HepG2 (cell line): Measurements from ENCODE around the gene CD72. TPM values are rescaled to one million over a fixed set of nuclear protein-coding genes. Genes with fewer than 3 reads are reported as not detected.

Experiments used
- CBX2 ChIP-seq, 2 experiments: fragments of 200-600 bp in 1 of 2; sonication (generic); formaldehyde crosslinking in 1 of 2; IDR thresholded peaks; 2 replicates each; pipeline versions ENCODE4 v1.7.0 to v1.8.1; 2018 to 2022; ENCODE audit warnings: low read depth in 2 of 2, low read length in 1 of 2, mild to moderate bottlenecking in 1 of 2, missing genetic modification reagents in 1 of 2
- IRF2 ChIP-seq: IDR thresholded peaks from 2 replicates; pipeline ENCODE4 v1.6.1; 2018; ENCODE audit warnings: missing genetic modification reagents, missing compliant biosample characterization
- MYC ChIP-seq: sonication (generic); formaldehyde crosslinking; IDR thresholded peaks from 2 replicates; pipeline ENCODE4 v1.9.0; 2021; ENCODE audit warnings: missing genetic modification reagents, borderline replicate concordance
- SIX1 ChIP-seq: sonication (generic); formaldehyde crosslinking; IDR thresholded peaks from 2 replicates; pipeline ENCODE4 v1.4.0; 2020; ENCODE audit warnings: missing genetic modification reagents, borderline replicate concordance
- SRSF1 ChIP-seq: fragments of 200-400 bp; formaldehyde crosslinking; optimal IDR thresholded peaks from 2 replicates; pipeline ENCODE3; 2017; ENCODE audit warnings: mild to moderate bottlenecking, low read depth, low read length, moderate library complexity
- ZFX ChIP-seq: sonication (generic); formaldehyde crosslinking; IDR thresholded peaks from 2 replicates; pipeline ENCODE4 v1.4.0; 2020; ENCODE audit warnings: mild to moderate bottlenecking, low read depth, missing genetic modification reagents, moderate library complexity
- ZNF138 ChIP-seq: sonication (generic); formaldehyde crosslinking; IDR thresholded peaks from 2 replicates; pipeline ENCODE4 v1.5.0; 2020; ENCODE audit warnings: mild to moderate bottlenecking, low read depth, missing genetic modification reagents
- ZNF558 ChIP-seq: sonication (generic); formaldehyde crosslinking; IDR thresholded peaks from 2 replicates; pipeline ENCODE4 v1.9.0; 2022; ENCODE audit warnings: mild to moderate bottlenecking, missing genetic modification reagents, borderline replicate concordance
- ZNF572 ChIP-seq: sonication (generic); formaldehyde crosslinking; IDR thresholded peaks from 2 replicates; pipeline ENCODE4 v1.5.1; 2020; ENCODE audit warnings: mild to moderate bottlenecking, missing genetic modification reagents
- ZNF776 ChIP-seq: sonication (generic); formaldehyde crosslinking; IDR thresholded peaks from 2 replicates; pipeline ENCODE4 v1.4.0; 2020; ENCODE audit warnings: mild to moderate bottlenecking, missing genetic modification reagents
- ZSCAN30 ChIP-seq: sonication (generic); formaldehyde crosslinking; IDR thresholded peaks from 2 replicates; pipeline ENCODE4 v1.5.0; 2020; ENCODE audit warnings: mild to moderate bottlenecking, missing genetic modification reagents
- polyA plus RNA-seq, 8 experiments: library from polyadenylated mRNA; depleted of rRNA in 3 of 8; stranded (reverse) in 7 of 8; unstranded in 1 of 8; fragments of >200 nt; fragmentation: Illumina TruSeq in 4 of 8; extraction: Trizol in 4 of 8; gene quantifications; 2 replicates each; pipeline versions ENCODE4 v1.2.1 to v1.2.3, GENCODE V29; 2011 to 2016; ENCODE audit warnings: low read depth in 4 of 8, missing spikeins in 1 of 8, mixed read lengths in 1 of 8; ENCODE audit not compliant: insufficient read depth in 1 of 8
- total RNA-seq, 5 experiments: library from RNA; depleted of rRNA; stranded (reverse); fragments of >200 nt; fragmentation: Illumina TruSeq; extraction: Trizol; gene quantifications; 2 replicates each; pipeline ENCODE4 v1.2.3, GENCODE V29; 2016; ENCODE audit warnings: low read depth in 1 of 5
- TF ChIP-seq, protein P1 (sequence below): sonication (generic); formaldehyde crosslinking; IDR thresholded peaks from 2 replicates; pipeline ENCODE4 v1.5.1; 2020; ENCODE audit warnings: mild to moderate bottlenecking, missing genetic modification reagents, moderate library complexity
- TF ChIP-seq, protein P2 (sequence below): IDR thresholded peaks from 2 replicates; pipeline ENCODE4 v1.6.1; 2016; ENCODE audit warnings: missing compliant biosample characterization, missing genetic modification reagents, borderline replicate concordance
- TF ChIP-seq, protein P3 (sequence below): sonication (generic); formaldehyde crosslinking; IDR thresholded peaks from 2 replicates; pipeline ENCODE4 v1.5.1; 2020; ENCODE audit warnings: mild to moderate bottlenecking, missing genetic modification reagents, borderline replicate concordance
- TF ChIP-seq, protein P4 (sequence below): IDR thresholded peaks from 2 replicates; pipeline ENCODE4 v1.6.1; 2016

Gene CD72
- total and polyA plus RNA-seq, 2 of the 13 experiments (the other 11 are each of a cell fraction or from before 2014, with no cell fraction given): 0.18 to 1.1 TPM

DNA sequence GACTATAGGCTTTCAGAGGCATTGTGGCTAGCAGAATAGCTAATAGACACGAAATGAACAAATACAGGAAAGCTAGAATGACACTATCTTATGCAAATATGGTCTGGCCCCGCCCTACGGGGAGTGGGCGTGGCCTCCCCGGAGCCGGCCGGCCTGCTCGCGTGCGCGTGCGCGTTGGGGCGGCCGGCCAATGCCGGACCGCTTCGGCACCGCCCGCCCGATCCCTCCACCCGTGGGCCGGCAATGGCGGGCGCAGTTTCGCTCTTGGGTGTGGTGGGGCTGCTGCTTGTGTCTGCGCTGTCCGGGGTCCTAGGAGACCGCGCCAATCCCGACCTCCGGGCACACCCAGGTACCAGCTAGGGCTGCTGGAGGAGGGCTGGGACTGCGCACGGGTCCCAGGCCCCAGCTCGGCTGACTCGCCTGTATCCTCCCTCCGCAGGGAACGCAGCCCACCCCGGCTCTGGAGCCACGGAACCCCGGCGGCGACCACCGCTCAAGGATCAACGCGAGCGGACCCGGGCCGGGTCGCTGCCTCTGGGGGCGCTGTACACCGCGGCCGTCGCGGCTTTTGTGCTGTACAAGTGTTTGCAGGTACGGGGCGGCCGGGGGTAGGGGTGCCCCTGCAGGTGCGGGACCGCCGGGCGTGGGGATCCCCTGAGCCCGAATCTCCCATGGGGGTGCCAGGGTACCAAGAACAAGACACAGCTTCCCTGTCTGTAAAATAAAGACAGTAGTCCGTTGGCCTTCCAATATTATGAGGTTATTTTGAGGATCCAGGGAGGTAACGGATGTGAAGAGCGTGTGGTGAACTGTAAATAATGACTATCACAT lies 40.1 kb upstream of the CD72 start, which contains the start of gene CCDC107 (continued):
- TF ChIP-seq, protein P1, sequence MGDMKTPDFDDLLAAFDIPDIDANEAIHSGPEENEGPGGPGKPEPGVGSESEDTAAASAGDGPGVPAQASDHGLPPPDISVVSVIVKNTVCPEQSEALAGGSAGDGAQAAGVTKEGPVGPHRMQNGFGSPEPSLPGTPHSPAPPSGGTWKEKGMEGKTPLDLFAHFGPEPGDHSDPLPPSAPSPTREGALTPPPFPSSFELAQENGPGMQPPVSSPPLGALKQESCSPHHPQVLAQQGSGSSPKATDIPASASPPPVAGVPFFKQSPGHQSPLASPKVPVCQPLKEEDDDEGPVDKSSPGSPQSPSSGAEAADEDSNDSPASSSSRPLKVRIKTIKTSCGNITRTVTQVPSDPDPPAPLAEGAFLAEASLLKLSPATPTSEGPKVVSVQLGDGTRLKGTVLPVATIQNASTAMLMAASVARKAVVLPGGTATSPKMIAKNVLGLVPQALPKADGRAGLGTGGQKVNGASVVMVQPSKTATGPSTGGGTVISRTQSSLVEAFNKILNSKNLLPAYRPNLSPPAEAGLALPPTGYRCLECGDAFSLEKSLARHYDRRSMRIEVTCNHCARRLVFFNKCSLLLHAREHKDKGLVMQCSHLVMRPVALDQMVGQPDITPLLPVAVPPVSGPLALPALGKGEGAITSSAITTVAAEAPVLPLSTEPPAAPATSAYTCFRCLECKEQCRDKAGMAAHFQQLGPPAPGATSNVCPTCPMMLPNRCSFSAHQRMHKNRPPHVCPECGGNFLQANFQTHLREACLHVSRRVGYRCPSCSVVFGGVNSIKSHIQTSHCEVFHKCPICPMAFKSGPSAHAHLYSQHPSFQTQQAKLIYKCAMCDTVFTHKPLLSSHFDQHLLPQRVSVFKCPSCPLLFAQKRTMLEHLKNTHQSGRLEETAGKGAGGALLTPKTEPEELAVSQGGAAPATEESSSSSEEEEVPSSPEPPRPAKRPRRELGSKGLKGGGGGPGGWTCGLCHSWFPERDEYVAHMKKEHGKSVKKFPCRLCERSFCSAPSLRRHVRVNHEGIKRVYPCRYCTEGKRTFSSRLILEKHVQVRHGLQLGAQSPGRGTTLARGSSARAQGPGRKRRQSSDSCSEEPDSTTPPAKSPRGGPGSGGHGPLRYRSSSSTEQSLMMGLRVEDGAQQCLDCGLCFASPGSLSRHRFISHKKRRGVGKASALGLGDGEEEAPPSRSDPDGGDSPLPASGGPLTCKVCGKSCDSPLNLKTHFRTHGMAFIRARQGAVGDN (CRISPR knock-in tag): peak; percentile 8; the same call in 1 of the 2 replicates
- TF ChIP-seq IRF2 (CRISPR knock-in tag): 0 out of 2 replicates have a peak, but pooled peaks have one; percentile 17
- TF ChIP-seq ZSCAN30 (CRISPR knock-in tag): peak; percentile 99
- peak; percentile 56 for TF ChIP-seq MYC (CRISPR knock-in tag)
- 0 out of 2 replicates have a peak, but pooled peaks have one; percentile 24 for TF ChIP-seq ZNF138 (CRISPR knock-in tag)
- TF ChIP-seq, protein P2, sequence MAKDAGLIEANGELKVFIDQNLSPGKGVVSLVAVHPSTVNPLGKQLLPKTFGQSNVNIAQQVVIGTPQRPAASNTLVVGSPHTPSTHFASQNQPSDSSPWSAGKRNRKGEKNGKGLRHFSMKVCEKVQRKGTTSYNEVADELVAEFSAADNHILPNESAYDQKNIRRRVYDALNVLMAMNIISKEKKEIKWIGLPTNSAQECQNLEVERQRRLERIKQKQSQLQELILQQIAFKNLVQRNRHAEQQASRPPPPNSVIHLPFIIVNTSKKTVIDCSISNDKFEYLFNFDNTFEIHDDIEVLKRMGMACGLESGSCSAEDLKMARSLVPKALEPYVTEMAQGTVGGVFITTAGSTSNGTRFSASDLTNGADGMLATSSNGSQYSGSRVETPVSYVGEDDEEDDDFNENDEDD (CRISPR knock-in tag): peak; percentile 31; the same call in 1 of the 2 replicates
- peak; percentile 62 for TF ChIP-seq SRSF1
- TF ChIP-seq ZFX: peak; percentile 73; the same call in 1 of the 2 replicates
- no peak for TF ChIP-seq ZNF572 (CRISPR knock-in tag)
- TF ChIP-seq ZNF558 (CRISPR knock-in tag): peak; percentile 42; the same call in 1 of the 2 replicates
- TF ChIP-seq ZNF776 (CRISPR knock-in tag): peak; percentile 94
- TF ChIP-seq SIX1 (CRISPR knock-in tag): no peak
- no peak for TF ChIP-seq CBX2 (IDR thresholded peaks at IDR 0.05; ENCODE audit: low read depth, low read length)
- no peak for TF ChIP-seq CBX2 (CRISPR knock-in tag; IDR thresholded peaks at IDR 0.05; ENCODE audit: low read depth)
- TF ChIP-seq, protein P3, sequence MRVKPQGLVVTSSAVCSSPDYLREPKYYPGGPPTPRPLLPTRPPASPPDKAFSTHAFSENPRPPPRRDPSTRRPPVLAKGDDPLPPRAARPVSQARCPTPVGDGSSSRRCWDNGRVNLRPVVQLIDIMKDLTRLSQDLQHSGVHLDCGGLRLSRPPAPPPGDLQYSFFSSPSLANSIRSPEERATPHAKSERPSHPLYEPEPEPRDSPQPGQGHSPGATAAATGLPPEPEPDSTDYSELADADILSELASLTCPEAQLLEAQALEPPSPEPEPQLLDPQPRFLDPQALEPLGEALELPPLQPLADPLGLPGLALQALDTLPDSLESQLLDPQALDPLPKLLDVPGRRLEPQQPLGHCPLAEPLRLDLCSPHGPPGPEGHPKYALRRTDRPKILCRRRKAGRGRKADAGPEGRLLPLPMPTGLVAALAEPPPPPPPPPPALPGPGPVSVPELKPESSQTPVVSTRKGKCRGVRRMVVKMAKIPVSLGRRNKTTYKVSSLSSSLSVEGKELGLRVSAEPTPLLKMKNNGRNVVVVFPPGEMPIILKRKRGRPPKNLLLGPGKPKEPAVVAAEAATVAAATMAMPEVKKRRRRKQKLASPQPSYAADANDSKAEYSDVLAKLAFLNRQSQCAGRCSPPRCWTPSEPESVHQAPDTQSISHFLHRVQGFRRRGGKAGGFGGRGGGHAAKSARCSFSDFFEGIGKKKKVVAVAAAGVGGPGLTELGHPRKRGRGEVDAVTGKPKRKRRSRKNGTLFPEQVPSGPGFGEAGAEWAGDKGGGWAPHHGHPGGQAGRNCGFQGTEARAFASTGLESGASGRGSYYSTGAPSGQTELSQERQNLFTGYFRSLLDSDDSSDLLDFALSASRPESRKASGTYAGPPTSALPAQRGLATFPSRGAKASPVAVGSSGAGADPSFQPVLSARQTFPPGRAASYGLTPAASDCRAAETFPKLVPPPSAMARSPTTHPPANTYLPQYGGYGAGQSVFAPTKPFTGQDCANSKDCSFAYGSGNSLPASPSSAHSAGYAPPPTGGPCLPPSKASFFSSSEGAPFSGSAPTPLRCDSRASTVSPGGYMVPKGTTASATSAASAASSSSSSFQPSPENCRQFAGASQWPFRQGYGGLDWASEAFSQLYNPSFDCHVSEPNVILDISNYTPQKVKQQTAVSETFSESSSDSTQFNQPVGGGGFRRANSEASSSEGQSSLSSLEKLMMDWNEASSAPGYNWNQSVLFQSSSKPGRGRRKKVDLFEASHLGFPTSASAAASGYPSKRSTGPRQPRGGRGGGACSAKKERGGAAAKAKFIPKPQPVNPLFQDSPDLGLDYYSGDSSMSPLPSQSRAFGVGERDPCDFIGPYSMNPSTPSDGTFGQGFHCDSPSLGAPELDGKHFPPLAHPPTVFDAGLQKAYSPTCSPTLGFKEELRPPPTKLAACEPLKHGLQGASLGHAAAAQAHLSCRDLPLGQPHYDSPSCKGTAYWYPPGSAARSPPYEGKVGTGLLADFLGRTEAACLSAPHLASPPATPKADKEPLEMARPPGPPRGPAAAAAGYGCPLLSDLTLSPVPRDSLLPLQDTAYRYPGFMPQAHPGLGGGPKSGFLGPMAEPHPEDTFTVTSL: no peak
- TF ChIP-seq, protein P4, sequence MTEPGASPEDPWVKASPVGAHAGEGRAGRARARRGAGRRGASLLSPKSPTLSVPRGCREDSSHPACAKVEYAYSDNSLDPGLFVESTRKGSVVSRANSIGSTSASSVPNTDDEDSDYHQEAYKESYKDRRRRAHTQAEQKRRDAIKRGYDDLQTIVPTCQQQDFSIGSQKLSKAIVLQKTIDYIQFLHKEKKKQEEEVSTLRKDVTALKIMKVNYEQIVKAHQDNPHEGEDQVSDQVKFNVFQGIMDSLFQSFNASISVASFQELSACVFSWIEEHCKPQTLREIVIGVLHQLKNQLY (CRISPR knock-in tag): no peak; the same call in 1 of the 2 replicates
